Umbilical cord (tissue), 2 donors: ENCODE measurements around the gene GLCCI1. TPM values are rescaled to one million over a fixed set of nuclear protein-coding genes. Genes with fewer than 3 reads are reported as not detected.
"Not testable (repeated sequence)": the region's sequence is repeated elsewhere in the genome, so short reads cannot be mapped to it uniquely, and the experiment has no call there.

Experiments used
- DNase-seq: peaks from one replicate; pipeline ENCODE4 v3.0.0-alpha.2; 2015; ENCODE audit warnings: low spot score
- total RNA-seq: library from RNA; depleted of rRNA; stranded (reverse); fragments of >200 nt; gene quantifications from one replicate; pipeline ENCODE4 v1.2.3, GENCODE V29; 2014; ENCODE audit warnings: low replicate concordance; ENCODE audit not compliant: insufficient read depth

The GLCCI1 gene
- total RNA-seq, 1 donor from 2014 or later = 12.3 TPM

- DNase-seq = not testable (repeated sequence)
Measured at GRCh38 chr7:8048067-8048466, 79.5 kb downstream of the GLCCI1 start.

GRCh38 chr7:8051373-8051772 is 82.8 kb downstream of the GLCCI1 start:
- DNase-seq = no peak

GRCh38 chr7:8051998-8052397 is 83.4 kb downstream of the GLCCI1 start:
- no peak for DNase-seq

GRCh38 chr7:8052824-8053223 is 84.2 kb downstream of the GLCCI1 start:
- no peak for DNase-seq

GRCh38 chr7:8056439-8056838 is 87.8 kb downstream of the GLCCI1 start:
- DNase-seq = no peak

GRCh38 chr7:8057566-8057965 is 89.0 kb downstream of the GLCCI1 start:
- no peak for DNase-seq

- DNase-seq = no peak
Measured at GRCh38 chr7:8058322-8058721, 89.7 kb downstream of the GLCCI1 start.

GRCh38 chr7:8058852-8059251 is 90.3 kb downstream of the GLCCI1 start:
- DNase-seq = no peak

GRCh38 chr7:8060241-8060640 is 91.6 kb downstream of the GLCCI1 start:
- DNase-seq = no peak

- not testable (repeated sequence) for DNase-seq
Measured at GRCh38 chr7:8063300-8063699, 94.7 kb downstream of the GLCCI1 start.

- no peak for DNase-seq
Measured at GRCh38 chr7:8063706-8064297, 95.2 kb downstream of the GLCCI1 start.

GRCh38 chr7:8064828-8065227 is 96.2 kb downstream of the GLCCI1 start:
- no peak for DNase-seq

GRCh38 chr7:8065356-8065813 is 96.8 kb downstream of the GLCCI1 start:
- peak; percentile 5 for DNase-seq

GRCh38 chr7:8068892-8069686 is 100.5 kb downstream of the GLCCI1 start:
- DNase-seq = no peak

GRCh38 chr7:8070451-8071180 is 102.0 kb downstream of the GLCCI1 start:
- DNase-seq = no peak

GRCh38 chr7:8078418-8078817 is 109.8 kb downstream of the GLCCI1 start:
- DNase-seq = no peak

- DNase-seq = no peak
Measured at GRCh38 chr7:8082762-8083161, 114.2 kb downstream of the GLCCI1 start.

GRCh38 chr7:8084836-8085235 is 116.2 kb downstream of the GLCCI1 start:
- DNase-seq = no peak

- no peak for DNase-seq
Measured at GRCh38 chr7:8085420-8085819, 116.8 kb downstream of the GLCCI1 start.

- DNase-seq = no peak
Measured at GRCh38 chr7:8086239-8086638, 117.6 kb downstream of the GLCCI1 start.

GRCh38 chr7:8089036-8089780 is 120.6 kb downstream of the GLCCI1 start:
- no peak for DNase-seq

GRCh38 chr7:8092140-8092539 is 123.5 kb downstream of the GLCCI1 start:
- peak; percentile 5 for DNase-seq
